Mesenchymal stem cell (in vitro differentiated cells and primary cell): ENCODE results near the gene NECAB2.
A peak's percentile ranks its signal among the peaks of the same experiment; 100 is the strongest.

Source experiments
- DNase-seq: peaks from one replicate; pipeline ENCODE4 v3.0.0-alpha.2; 2013
- H2AFZ ChIP-seq: one replicate; pipeline ENCODE4 v1.6.1; 2013; ENCODE audit warnings: low read depth, mild to moderate bottlenecking, control low read depth, inconsistent platforms, low read length, moderate library complexity
- H2AK5ac ChIP-seq: 2 replicates; pipeline ENCODE4 v1.6.1; 2013; ENCODE audit warnings: low read length, moderate library complexity, mild to moderate bottlenecking, inconsistent platforms; ENCODE audit not compliant: severe bottlenecking
- H2BK120ac ChIP-seq: one replicate; pipeline ENCODE4 v1.6.1; 2013; ENCODE audit warnings: low read depth, mild to moderate bottlenecking, inconsistent platforms, low read length, moderate library complexity
- H2BK12ac ChIP-seq, 2 experiments: one replicate each; pipeline ENCODE4 v1.6.1; 2013; ENCODE audit warnings: inconsistent platforms in 2 of 2, low read length in 2 of 2, mild to moderate bottlenecking in 2 of 2, moderate library complexity in 2 of 2, control low read depth in 1 of 2
- H2BK15ac ChIP-seq: one replicate; pipeline ENCODE4 v1.6.1; 2013; ENCODE audit warnings: mild to moderate bottlenecking, low read depth, inconsistent platforms; ENCODE audit not compliant: poor library complexity, severe bottlenecking
- H2BK5ac ChIP-seq: 2 replicates; pipeline ENCODE4 v1.6.1; 2013; ENCODE audit warnings: low read depth, mild to moderate bottlenecking, low read length, control low read depth, inconsistent platforms; ENCODE audit not compliant: poor library complexity, severe bottlenecking
- H3K14ac ChIP-seq, 2 experiments: one replicate each; pipeline ENCODE4 v1.6.1; 2013; ENCODE audit warnings: inconsistent platforms in 2 of 2, low read length in 2 of 2, control low read depth in 1 of 2, mild to moderate bottlenecking in 1 of 2, moderate library complexity in 1 of 2
- H3K18ac ChIP-seq, 2 experiments: one replicate each; pipeline ENCODE4 v1.6.1; 2013; ENCODE audit warnings: inconsistent platforms in 2 of 2, low read length in 2 of 2, control low read depth in 1 of 2, low read depth in 1 of 2, mild to moderate bottlenecking in 1 of 2
- H3K23ac ChIP-seq, 2 experiments: one replicate each; pipeline ENCODE4 v1.6.1; 2013; ENCODE audit warnings: inconsistent platforms in 2 of 2, low read length in 2 of 2, mild to moderate bottlenecking in 2 of 2, moderate library complexity in 2 of 2, control low read depth in 1 of 2
- H3K27ac ChIP-seq: 2 replicates; pipeline ENCODE4 v1.5.1; 2013; ENCODE audit warnings: mild to moderate bottlenecking, moderate library complexity, low read length, control low read depth, inconsistent platforms; ENCODE audit not compliant: poor library complexity, severe bottlenecking
- H3K27me3 ChIP-seq, 2 experiments: 2 replicates each; pipeline versions ENCODE4 v1.6.1 to v1.7.0; 2013; ENCODE audit warnings: low read length in 2 of 2, mild to moderate bottlenecking in 2 of 2, moderate library complexity in 2 of 2, control low read depth in 1 of 2, inconsistent platforms in 1 of 2; ENCODE audit not compliant: control insufficient read depth in 1 of 2, insufficient read depth in 1 of 2
- H3K36me3 ChIP-seq, 2 experiments: 2 replicates each; pipeline versions ENCODE4 v1.6.1 to v1.7.0; 2013; ENCODE audit warnings: low read length in 2 of 2, control low read depth in 1 of 2, inconsistent platforms in 1 of 2, low read depth in 1 of 2, mild to moderate bottlenecking in 1 of 2; ENCODE audit not compliant: insufficient read depth in 2 of 2, control insufficient read depth in 1 of 2
- H3K4ac ChIP-seq, 2 experiments: one replicate each; pipeline ENCODE4 v1.6.1; 2013; ENCODE audit warnings: inconsistent platforms in 2 of 2, low read length in 2 of 2, mild to moderate bottlenecking in 2 of 2, moderate library complexity in 2 of 2, control low read depth in 1 of 2, low read depth in 1 of 2
- H3K4me1 ChIP-seq: 2 replicates; pipeline ENCODE4 v1.6.1; 2013; ENCODE audit warnings: low read depth, low read length, control low read depth; ENCODE audit not compliant: control insufficient read depth, insufficient read depth
- H3K4me2 ChIP-seq: 2 replicates; pipeline ENCODE4 v1.6.1; 2013; ENCODE audit warnings: low read length, mild to moderate bottlenecking, inconsistent platforms; ENCODE audit not compliant: poor library complexity, severe bottlenecking
- H3K4me3 ChIP-seq, 2 experiments: 2 replicates each; pipeline versions ENCODE4 v1.5.1 to v1.7.0; 2013; ENCODE audit warnings: low read length in 2 of 2, mild to moderate bottlenecking in 2 of 2, control low read depth in 1 of 2, low read depth in 1 of 2; ENCODE audit not compliant: insufficient read depth in 1 of 2
- H3K79me1 ChIP-seq: replicated peaks from 2 replicates; pipeline ENCODE4 v1.6.1; 2013; ENCODE audit warnings: mild to moderate bottlenecking, control low read depth, low read length, inconsistent platforms; ENCODE audit not compliant: poor library complexity, severe bottlenecking
- H3K9ac ChIP-seq: 2 replicates; pipeline ENCODE4 v1.7.0; 2013; ENCODE audit warnings: mild to moderate bottlenecking, low read length, moderate library complexity
- H3K9me3 ChIP-seq: 2 replicates; pipeline ENCODE4 v1.7.0; 2013; ENCODE audit warnings: mild to moderate bottlenecking, low read length; ENCODE audit not compliant: control insufficient read depth
- H4K8ac ChIP-seq: one replicate; pipeline ENCODE4 v1.6.1; 2013; ENCODE audit warnings: inconsistent platforms, mild to moderate bottlenecking, low read length, moderate library complexity
- H4K91ac ChIP-seq: one replicate; pipeline ENCODE4 v1.6.1; 2013; ENCODE audit warnings: mild to moderate bottlenecking, low read length, inconsistent platforms
- WGBS: methylation state at CpG from one replicate; pipeline ENCODE4 v1.1.7; 2013; ENCODE audit warnings: mixed read lengths; 5-methylcytosine and 5-hydroxymethylcytosine counted together

Gene NECAB2

DNA sequence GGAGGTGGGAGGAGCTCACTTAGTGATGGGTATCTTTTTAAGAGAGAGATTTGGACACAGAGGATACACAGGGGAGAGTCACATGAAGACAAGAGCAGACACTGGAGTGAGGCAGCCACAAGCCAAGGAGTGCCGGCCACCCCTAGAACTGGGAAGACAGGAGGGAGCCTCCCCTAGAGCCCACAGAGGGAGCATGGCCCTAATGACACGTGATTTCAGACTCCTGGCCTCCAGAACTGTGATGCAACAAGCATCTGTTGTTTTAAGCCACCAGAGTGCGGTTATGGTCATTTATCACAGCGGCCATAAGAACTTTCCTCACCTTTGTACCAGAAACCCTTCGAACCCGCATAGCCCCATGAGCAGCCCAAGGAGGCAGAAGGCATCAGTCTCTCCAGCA lies 41.2 kb downstream of the NECAB2 start:
- H3K4me1 ChIP-seq: no peaks in the 10 kb centered on the region
- H4K91ac ChIP-seq: no peak overlapping the region
- WGBS: 87% methylated on average over 6 of the region's 6 CpGs
- H3K9me3 ChIP-seq: no peaks in the 10 kb centered on the region
- no peak overlapping the region for H2BK12ac ChIP-seq
- H3K36me3 ChIP-seq: no peaks in the 10 kb centered on the region
- no peak overlapping the region for H2BK15ac ChIP-seq
- H4K8ac ChIP-seq: no peak overlapping the region
- H3K4ac ChIP-seq: no peak overlapping the region
- H3K4me2 ChIP-seq: no peak overlapping the region
- H2BK5ac ChIP-seq: no peak overlapping the region
- H3K27me3 ChIP-seq: peaks cover 25 to 52% of the 10 kb centered on the region in 2 experiments
- no peak overlapping the region for H3K18ac ChIP-seq
- no peak overlapping the region for H3K4me3 ChIP-seq
- H2AK5ac ChIP-seq: no peak overlapping the region
- no peak overlapping the region for H3K27ac ChIP-seq
- H3K23ac ChIP-seq: no peak overlapping the region
- H3K9ac ChIP-seq: no peak overlapping the region
- no peak for DNase-seq
- no peak overlapping the region for H2AFZ ChIP-seq
- H2BK120ac ChIP-seq: no peak overlapping the region
- H3K79me1 ChIP-seq: no peaks in the 10 kb centered on the region
- no peak overlapping the region for H3K14ac ChIP-seq

DNA sequence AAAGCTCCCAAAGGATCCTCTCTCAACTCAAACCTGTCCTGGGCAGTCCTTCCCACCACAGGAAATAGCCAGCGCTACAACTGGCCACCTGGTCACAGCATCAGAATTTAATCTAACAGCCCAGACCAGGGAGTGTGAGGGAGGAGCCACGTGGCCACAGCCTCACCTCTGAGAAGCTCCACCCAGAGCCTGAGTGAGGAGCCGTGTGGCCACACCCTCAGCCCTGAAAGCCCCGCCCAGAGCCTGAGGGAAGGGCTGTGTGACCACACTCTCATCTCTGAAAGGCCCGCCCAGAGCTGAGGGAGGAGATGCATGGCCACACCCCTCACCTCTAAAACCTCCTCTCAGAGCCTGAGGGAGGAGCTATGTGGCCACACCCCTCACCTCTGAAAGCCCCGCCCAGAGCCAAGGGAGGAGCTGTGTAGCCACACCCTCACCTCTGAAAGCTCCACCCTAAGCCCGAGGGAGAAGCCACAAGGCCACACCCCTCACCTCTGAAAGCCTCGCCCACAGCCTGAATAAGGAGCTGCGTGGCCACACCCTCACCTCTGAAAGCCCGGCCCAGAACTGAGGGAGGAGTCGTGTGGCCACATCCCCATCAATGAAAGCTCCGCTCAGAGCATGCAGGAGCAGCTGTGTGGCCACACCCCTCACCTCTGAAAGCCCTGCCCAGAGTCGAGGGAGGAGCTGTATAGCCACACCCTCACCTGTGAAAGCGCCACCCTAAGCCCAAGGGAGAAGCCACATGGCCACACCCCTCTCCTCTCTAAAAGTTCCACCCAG lies 45.9 kb downstream of the NECAB2 start:
- Histone ChIP-seq H3K4me2 (no peak overlapping the region), H3K27ac (no peak overlapping the region), H3K9ac (no peak overlapping the region), H2AFZ (no peak overlapping the region), H3K4me1 (no peaks in the 10 kb centered on the region), H3K27me3 (peaks cover 0 to 41% of the 10 kb centered on the region in 2 experiments), H2BK15ac (no peak overlapping the region), H3K36me3 (no peaks in the 10 kb centered on the region), H3K4me3 (no peak overlapping the region), H3K9me3 (no peaks in the 10 kb centered on the region), H3K79me1 (no peaks in the 10 kb centered on the region), H4K8ac (no peak overlapping the region), H3K23ac (no peak overlapping the region), H2AK5ac (no peak overlapping the region), H2BK5ac (no peak overlapping the region), H3K18ac (no peak overlapping the region), H2BK12ac (no peak overlapping the region), H2BK120ac (no peak overlapping the region), H3K14ac (no peak overlapping the region), H3K4ac (no peak overlapping the region), H4K91ac (no peak overlapping the region)
- peak; percentile 61 for DNase-seq
- WGBS: 13% methylated on average over 14 of the region's 14 CpGs

DNA sequence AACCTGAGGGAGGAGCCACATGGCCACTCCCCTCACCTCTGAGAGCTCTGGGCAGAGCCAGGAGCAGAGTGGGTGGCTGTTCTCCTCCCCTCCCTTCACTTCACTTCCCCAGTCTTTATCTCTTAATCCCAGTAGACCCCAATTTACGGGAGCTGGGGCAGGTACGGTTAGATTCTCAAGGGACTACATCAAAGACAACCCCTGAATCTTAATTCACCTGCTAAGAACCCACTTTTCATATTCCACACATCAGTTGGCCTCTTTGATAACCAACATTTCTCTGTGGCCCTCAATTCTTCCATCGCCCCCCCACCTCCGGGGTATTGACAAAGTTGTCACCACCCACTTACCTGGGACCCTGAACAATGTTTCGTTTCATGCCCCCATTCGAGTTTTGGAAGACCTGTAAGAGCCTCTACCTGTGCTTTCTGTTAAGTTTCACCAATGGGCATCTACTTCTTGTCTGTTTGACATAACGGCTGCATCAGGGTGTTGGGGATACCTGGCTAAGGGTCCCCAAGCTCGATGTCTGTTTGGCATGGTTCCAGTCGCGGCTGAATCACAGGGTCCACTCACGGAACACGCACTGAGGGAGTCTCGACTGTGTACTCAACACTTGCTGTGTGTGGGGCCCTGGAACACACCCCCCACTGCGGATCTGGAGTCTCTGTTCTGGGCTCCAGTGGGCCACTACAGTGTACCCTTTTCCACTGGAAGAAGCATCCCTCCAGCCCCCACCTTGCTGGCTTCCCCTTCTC lies 46.7 kb downstream of the NECAB2 start:
- Histone ChIP-seq H2BK12ac (no peak overlapping the region), H2BK5ac (no peak overlapping the region), H3K27ac (no peak overlapping the region), H3K4ac (no peak overlapping the region), H3K14ac (no peak overlapping the region), H3K9me3 (peaks cover 3% of the 10 kb centered on the region), H2BK15ac (no peak overlapping the region), H4K8ac (no peak overlapping the region), H3K4me3 (no peak overlapping the region), H2AK5ac (no peak overlapping the region), H3K27me3 (peaks cover 0 to 36% of the 10 kb centered on the region in 2 experiments), H3K36me3 (no peaks in the 10 kb centered on the region), H4K91ac (no peak overlapping the region), H3K4me2 (no peak overlapping the region), H3K18ac (no peak overlapping the region), H3K23ac (no peak overlapping the region), H3K4me1 (no peaks in the 10 kb centered on the region), H2BK120ac (no peak overlapping the region), H2AFZ (no peak overlapping the region), H3K9ac (no peak overlapping the region), H3K79me1 (no peaks in the 10 kb centered on the region)
- no peak for DNase-seq
- WGBS: 79% methylated on average over 13 of the region's 14 CpGs

DNA sequence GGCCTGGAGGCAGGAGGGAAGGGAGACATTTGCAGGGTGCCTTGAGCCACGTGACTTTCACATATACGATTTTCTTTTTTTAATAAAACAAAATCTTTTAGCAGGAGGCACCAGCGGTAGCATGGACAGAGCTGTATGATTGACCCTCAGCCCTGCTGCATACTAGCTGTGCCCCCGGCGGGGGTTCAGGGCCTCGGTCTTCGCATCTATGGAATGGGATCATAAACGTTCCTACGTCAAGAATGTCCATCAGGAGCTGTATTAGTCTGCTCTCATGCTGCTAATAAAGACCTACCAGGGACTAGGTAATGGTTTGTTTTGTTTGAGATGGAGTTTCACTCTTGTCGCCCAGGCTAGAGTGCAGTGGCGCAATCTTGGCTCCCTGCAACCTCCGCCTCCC lies 47.4 kb downstream of the NECAB2 start:
- peaks cover 4% of the 10 kb centered on the region for H3K9me3 ChIP-seq
- DNase-seq: no peak
- no peak overlapping the region for H2BK5ac ChIP-seq
- H3K36me3 ChIP-seq: no peaks in the 10 kb centered on the region
- no peak overlapping the region for H2BK12ac ChIP-seq
- H3K4me1 ChIP-seq: no peaks in the 10 kb centered on the region
- no peak overlapping the region for H3K23ac ChIP-seq
- H3K79me1 ChIP-seq: no peaks in the 10 kb centered on the region
- no peak overlapping the region for H2AFZ ChIP-seq
- no peak overlapping the region for H3K4ac ChIP-seq
- H2BK15ac ChIP-seq: no peak overlapping the region
- no peak overlapping the region for H4K8ac ChIP-seq
- H4K91ac ChIP-seq: no peak overlapping the region
- no peak overlapping the region for H3K18ac ChIP-seq
- H3K4me2 ChIP-seq: no peak overlapping the region
- no peak overlapping the region for H3K27ac ChIP-seq
- WGBS: 93% methylated on average over 12 of the region's 12 CpGs
- no peak overlapping the region for H3K14ac ChIP-seq
- no peak overlapping the region for H2BK120ac ChIP-seq
- H2AK5ac ChIP-seq: no peak overlapping the region
- H3K9ac ChIP-seq: no peak overlapping the region
- no peak overlapping the region for H3K4me3 ChIP-seq
- peaks cover 0 to 36% of the 10 kb centered on the region in 2 experiments for H3K27me3 ChIP-seq
